Fibroblast of lung (primary cell): ENCODE results near the gene CACNG3.

Experiments used
- EZH2 ChIP-seq: IDR thresholded peaks from 2 replicates; pipeline ENCODE4 v1.5.1; 2012; ENCODE audit warnings: low read length, control low read depth, mild to moderate bottlenecking; ENCODE audit errors: missing control alignments
- TF ChIP-seq, protein P1 (sequence below), 2 donors: IDR thresholded peaks in 1 of 2; conservative IDR thresholded peaks in 1 of 2; 1 replicate in 1 of 2; 2 replicates in 1 of 2; pipeline ENCODE4 v1.5.1; 2011 to 2012; ENCODE audit warnings: low read length in 2 of 2, control low read depth in 1 of 2, inconsistent platforms in 1 of 2, low read depth in 1 of 2, mild to moderate bottlenecking in 1 of 2

DNA sequence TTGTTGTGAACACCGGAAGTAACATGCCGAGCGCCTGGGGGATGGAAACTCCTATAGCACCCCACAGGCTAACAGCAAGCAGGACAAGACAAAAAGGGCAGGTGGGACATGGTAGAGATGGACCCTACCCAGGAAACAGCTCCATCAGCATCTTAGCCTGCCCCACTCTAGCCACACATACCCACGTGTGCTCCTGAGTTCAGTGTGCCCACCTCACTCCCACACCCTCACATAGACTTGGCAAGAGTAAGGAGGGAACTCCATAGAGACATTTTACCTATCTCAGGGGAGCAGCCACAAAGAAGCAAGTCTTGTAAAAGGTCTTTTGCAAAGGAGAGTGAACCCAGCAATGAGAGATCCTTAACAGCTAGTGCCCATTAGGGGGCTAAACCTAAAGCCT is 37.8 kb upstream of the CACNG3 start:
- TF ChIP-seq, protein P1, sequence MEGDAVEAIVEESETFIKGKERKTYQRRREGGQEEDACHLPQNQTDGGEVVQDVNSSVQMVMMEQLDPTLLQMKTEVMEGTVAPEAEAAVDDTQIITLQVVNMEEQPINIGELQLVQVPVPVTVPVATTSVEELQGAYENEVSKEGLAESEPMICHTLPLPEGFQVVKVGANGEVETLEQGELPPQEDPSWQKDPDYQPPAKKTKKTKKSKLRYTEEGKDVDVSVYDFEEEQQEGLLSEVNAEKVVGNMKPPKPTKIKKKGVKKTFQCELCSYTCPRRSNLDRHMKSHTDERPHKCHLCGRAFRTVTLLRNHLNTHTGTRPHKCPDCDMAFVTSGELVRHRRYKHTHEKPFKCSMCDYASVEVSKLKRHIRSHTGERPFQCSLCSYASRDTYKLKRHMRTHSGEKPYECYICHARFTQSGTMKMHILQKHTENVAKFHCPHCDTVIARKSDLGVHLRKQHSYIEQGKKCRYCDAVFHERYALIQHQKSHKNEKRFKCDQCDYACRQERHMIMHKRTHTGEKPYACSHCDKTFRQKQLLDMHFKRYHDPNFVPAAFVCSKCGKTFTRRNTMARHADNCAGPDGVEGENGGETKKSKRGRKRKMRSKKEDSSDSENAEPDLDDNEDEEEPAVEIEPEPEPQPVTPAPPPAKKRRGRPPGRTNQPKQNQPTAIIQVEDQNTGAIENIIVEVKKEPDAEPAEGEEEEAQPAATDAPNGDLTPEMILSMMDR (conservative IDR thresholded peaks at IDR 0.05 in 1 of 2, IDR thresholded peaks at IDR 0.05 in 1 of 2; ENCODE audit: low read depth in 1 of 2, low read length in 2 of 2): no peak
- TF ChIP-seq EZH2: no peak
